Natural killer cell treated with Interleukin-12 subunit alpha and Interleukin-12 subunit beta and Interleukin-15 and Interleukin-18, amount 100 ng/mL, for 72 hours (primary cell): ENCODE measurements around the gene MYBPH. TPM values are rescaled to one million over a fixed set of nuclear protein-coding genes. Genes with fewer than 3 reads are reported as not detected.
A peak's percentile ranks its signal among the peaks of the same experiment; 100 is the strongest.

Source experiments
- ATAC-seq, 2 donors: fragments of 150-1000 bp; cut with Tn5 transposase in 1 of 2; sonication (Bioruptor Pico), chemical (Tn5 transposase) in 1 of 2; 2 replicates each; pipeline ENCODE4 v1.10.0; 2021
- DNase-seq: peaks from one replicate; pipeline ENCODE4 v3.0.0; 2022; ENCODE audit warnings: low spot score
- H3K27ac Mint-ChIP-seq, 2 donors: 1 replicate in 1 of 2; 2 replicates in 1 of 2; pipeline ENCODE4 v1.8.0; 2022; ENCODE audit warnings: mixed read lengths in 2 of 2, mild to moderate bottlenecking in 1 of 2, moderate library complexity in 1 of 2
- H3K27me3 Mint-ChIP-seq, 2 donors: 1 replicate in 1 of 2; 2 replicates in 1 of 2; pipeline ENCODE4 v1.8.0; 2022; ENCODE audit warnings: mixed read lengths in 2 of 2
- H3K36me3 Mint-ChIP-seq: one replicate; pipeline ENCODE4 v1.8.0; 2022; ENCODE audit warnings: mixed read lengths
- H3K4me1 Mint-ChIP-seq, 2 donors: 1 replicate in 1 of 2; 2 replicates in 1 of 2; pipeline ENCODE4 v1.8.0; 2022; ENCODE audit warnings: low read depth in 2 of 2, mixed read lengths in 2 of 2, mild to moderate bottlenecking in 1 of 2
- H3K4me3 Mint-ChIP-seq: one replicate; pipeline ENCODE4 v1.8.0; 2022; ENCODE audit warnings: mixed read lengths
- H3K9me3 Mint-ChIP-seq: 2 replicates; pipeline ENCODE4 v1.8.0; 2022; ENCODE audit warnings: mixed read lengths
- total RNA-seq, 2 donors: library from RNA; stranded (reverse); gene quantifications; one replicate each; pipeline ENCODE4 v1.2.3, GENCODE V29; 2022

MYBPH gene, protein sequence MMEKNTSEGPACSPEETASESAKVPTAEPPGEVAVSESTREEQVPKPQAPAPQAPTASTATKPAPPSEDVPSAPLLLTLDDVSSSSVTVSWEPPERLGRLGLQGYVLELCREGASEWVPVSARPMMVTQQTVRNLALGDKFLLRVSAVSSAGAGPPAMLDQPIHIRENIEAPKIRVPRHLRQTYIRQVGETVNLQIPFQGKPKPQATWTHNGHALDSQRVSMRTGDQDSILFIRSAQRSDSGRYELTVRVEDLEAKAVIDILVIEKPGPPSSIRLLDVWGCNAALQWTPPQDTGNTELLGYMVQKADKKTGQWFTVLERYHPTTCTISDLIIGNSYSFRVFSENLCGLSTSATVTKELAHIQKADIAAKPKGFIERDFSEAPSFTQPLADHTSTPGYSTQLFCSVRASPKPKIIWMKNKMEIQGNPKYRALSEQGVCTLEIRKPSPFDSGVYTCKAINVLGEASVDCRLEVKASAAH
- not detected for total RNA-seq

DNA sequence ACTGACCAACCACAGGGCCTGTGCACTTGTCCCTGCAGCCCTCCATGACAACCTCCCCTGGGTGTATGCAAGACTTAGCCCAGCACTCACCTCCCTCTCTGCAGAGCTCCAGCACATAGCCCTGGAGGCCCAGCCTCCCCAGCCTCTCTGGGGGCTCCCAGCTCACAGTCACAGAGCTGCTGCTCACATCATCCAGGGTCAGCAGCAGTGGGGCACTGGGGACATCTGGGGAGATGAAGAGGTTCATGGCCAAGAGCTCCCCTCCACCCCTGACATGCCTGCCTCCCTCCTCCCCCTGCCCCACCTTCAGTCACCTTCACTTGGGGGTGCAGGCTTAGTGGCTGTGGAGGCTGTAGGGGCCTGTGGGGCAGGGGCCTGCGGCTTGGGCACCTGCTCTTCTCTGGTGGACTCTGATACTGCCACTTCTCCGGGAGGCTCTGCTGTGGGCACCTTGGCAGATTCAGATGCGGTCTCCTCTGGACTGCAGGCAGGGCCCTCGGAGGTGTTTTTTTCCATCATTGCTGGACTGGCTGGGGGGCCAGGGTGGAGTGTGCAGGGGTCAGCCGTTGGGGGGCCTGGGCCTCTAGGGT, at the start of gene MYBPH:
MYBPH (minus strand) TSS at position 590 of the 590 bp plus-strand sequence; CDS start at position 519, 71 bp downstream.
- Mint-ChIP-seq H3K27me3 (no peaks in the 10 kb centered on the region), H3K36me3 (no peaks in the 10 kb centered on the region), H3K4me3 (no peak within 1 kb of the TSS), H3K4me1 (no peaks in the 10 kb centered on the region), H3K9me3 (no peaks in the 10 kb centered on the region), H3K27ac (no peak within 1 kb of the TSS)
- no peak for DNase-seq
- no peak for ATAC-seq

DNA sequence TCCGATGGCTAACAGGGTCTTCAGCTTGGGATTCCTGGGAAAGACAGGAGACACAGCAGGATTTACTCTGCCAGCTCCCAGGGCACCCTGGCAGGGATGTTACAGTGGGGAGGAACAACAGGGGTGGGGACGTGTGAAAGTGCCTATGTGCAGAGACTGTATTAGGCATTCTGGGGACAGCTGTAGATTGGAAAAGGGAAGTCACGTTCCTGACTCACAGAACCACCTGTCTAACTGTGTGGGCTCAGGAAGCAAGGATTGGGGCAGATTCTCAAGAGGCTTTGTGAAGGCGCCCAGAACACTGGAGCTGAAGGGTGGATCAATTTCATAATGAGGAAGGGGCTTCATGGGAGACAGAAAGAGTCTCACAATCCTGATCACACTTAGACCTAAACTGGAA, 49.4 kb upstream of the MYBPH start:
- Mint-ChIP-seq H3K36me3 (no peaks in the 10 kb centered on the region), H3K27ac (no peak overlapping the region), H3K4me1 (no peaks in the 10 kb centered on the region), H3K9me3 (no peaks in the 10 kb centered on the region), H3K27me3 (peaks cover 5 to 13% of the 10 kb centered on the region in 2 donors), H3K4me3 (no peak overlapping the region)
- no peak for ATAC-seq
- no peak for DNase-seq

DNA sequence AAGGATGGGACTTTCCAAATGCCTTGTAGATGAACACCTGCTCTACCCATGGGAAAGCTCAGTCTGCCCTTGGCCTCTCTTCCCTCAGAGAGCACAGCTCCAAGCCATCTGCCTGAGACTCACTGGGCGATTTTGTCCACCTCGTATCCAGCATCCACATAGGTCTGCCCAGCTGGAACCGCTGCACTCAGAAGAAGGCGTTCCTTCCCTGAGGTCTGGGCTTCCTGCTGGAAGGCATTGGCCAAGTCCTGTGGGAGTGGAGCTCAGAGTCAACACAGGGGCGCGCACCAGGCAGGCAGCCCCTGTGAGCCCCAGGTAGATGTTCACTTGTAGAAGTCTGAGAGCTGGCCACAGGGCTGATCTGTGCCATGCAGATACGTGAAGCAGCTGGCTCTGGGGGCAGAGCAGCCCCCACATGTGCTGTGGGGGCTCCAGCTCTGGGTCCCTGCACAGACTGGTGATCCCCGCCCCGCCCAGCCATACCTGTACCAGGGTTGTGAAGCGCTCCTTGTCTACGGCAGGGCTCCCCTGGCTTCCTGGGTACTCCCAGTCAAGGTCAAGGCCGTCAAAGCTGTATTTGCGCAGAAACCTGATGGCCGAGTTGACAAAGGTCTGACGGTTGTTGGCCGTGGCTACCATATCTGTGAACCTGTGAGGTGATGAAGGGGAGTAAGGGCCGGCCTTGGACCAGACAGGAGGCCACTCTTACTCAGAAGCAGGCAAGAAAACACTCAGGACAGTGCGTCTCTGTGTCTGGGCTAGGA, 47.6 kb upstream of the MYBPH start:
- Mint-ChIP-seq H3K27ac (no peak overlapping the region), H3K36me3 (no peaks in the 10 kb centered on the region), H3K9me3 (no peaks in the 10 kb centered on the region), H3K4me3 (no peak overlapping the region), H3K4me1 (no peaks in the 10 kb centered on the region), H3K27me3 (peaks cover 5 to 17% of the 10 kb centered on the region in 2 donors)
- ATAC-seq (no peak), DNase-seq (no peak)

DNA sequence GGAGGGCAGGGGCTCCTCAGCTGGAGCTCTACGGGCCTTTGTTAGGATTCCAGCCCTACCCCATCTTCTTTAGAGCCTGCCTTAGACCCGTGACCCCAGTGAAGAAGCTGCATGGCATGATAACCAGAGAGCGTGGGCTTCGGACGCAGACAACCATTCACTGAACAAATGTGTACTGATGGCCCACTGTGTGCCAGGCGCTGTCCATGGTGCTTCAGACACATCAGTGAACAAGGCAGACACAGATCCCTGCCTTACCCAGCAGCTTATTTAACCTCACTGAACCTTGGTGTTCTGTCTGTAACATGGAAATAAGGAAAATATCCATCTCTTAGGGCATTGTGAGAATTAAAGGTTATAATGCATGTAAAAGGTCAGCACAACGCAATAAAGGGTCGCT, 44.3 kb upstream of the MYBPH start:
- H3K27me3 Mint-ChIP-seq = peaks cover 9 to 20% of the 10 kb centered on the region in 2 donors
- H3K4me1 Mint-ChIP-seq = peaks cover 0 to 5% of the 10 kb centered on the region in 2 donors
- ATAC-seq (no peak), DNase-seq (no peak)
- no peak overlapping the region for H3K4me3 Mint-ChIP-seq
- H3K9me3 Mint-ChIP-seq = no peaks in the 10 kb centered on the region
- H3K27ac Mint-ChIP-seq = no peak overlapping the region
- no peaks in the 10 kb centered on the region for H3K36me3 Mint-ChIP-seq

DNA sequence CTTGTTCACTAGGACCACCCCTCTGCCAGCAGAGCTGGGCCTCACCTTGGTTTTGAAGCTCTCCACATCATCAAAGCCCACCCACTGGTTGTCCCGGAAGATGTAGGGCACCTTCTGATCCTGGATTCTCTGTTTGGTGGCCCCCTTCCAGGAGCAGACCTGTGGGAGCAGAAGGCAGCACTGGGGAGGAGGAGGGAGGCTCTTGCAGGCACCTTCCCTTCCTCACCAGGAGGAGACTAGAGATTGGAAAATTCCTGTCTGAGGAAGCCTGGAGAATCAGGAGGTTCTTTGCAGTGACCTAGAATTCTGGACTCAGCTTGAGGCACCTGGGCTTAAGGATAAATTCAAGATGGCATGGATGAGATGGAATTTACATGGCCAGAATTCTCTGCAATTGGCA, 43.5 kb upstream of the MYBPH start:
- Mint-ChIP-seq H3K36me3 (no peaks in the 10 kb centered on the region), H3K27me3 (peaks cover 9 to 22% of the 10 kb centered on the region in 2 donors), H3K27ac (no peak overlapping the region), H3K4me3 (no peak overlapping the region), H3K4me1 (peaks cover 0 to 5% of the 10 kb centered on the region in 2 donors), H3K9me3 (no peaks in the 10 kb centered on the region)
- ATAC-seq = no peak
- DNase-seq = no peak

DNA sequence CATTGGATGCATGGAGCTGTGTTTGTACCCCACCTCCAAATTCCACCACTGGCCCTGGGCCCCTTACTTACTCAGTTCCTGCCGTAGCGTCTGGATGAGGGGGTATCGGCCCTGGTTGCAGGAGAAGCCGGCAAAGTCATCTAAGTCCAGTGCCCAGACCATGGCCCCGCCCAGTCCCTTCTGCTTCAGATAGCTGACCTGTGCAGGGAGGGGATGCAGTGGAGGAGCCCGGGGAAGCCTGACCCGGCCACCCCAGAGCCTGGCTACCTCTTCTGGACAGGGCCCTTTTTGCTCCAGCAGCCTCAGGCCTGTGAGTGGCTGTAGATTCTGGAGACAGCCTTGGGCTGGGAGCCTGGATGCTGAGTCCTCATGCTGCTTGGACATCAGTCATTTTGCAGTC, 42.0 kb upstream of the MYBPH start:
- no peaks in the 10 kb centered on the region for H3K9me3 Mint-ChIP-seq

DNA sequence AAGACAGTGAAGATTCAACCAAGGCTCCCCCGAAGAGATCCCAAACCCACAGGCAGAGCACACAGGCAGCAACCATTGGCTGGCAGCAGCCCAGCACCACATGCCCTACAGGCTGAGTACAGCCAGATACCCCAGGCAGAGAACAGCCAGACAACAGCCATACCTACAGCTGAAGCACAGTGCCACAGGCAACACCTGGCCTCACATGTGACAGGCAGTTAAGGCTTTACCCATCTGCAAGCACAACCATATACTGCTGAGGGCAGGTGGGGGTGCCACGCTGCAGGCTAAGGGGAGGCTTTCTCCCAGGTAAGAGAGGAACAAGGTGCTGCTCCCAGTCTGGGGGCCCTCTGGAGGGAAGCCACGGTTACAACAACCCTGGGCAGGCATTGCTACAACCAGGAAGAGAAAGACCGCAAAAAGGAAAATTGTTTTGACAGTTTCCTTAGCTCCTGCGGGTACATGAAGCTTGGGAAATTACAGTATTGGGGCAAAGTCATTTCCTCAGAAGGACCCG, 41.6 kb upstream of the MYBPH start:
- DNase-seq (no peak), ATAC-seq (no peak)
- H3K4me3 Mint-ChIP-seq = no peak overlapping the region
- no peak overlapping the region for H3K27ac Mint-ChIP-seq
- no peaks in the 10 kb centered on the region for H3K36me3 Mint-ChIP-seq
- H3K4me1 Mint-ChIP-seq = peaks cover 0 to 5% of the 10 kb centered on the region in 2 donors
- H3K9me3 Mint-ChIP-seq = no peaks in the 10 kb centered on the region
- H3K27me3 Mint-ChIP-seq = peaks cover 14 to 22% of the 10 kb centered on the region in 2 donors

More for the DNA sequence above, 42.0 kb upstream of the MYBPH start:
- DNase-seq = no peak
- H3K27ac Mint-ChIP-seq = no peak overlapping the region
- no peak for ATAC-seq
- H3K4me3 Mint-ChIP-seq = no peak overlapping the region
- peaks cover 0 to 5% of the 10 kb centered on the region in 2 donors for H3K4me1 Mint-ChIP-seq
- H3K36me3 Mint-ChIP-seq = no peaks in the 10 kb centered on the region
- peaks cover 14 to 22% of the 10 kb centered on the region in 2 donors for H3K27me3 Mint-ChIP-seq

DNA sequence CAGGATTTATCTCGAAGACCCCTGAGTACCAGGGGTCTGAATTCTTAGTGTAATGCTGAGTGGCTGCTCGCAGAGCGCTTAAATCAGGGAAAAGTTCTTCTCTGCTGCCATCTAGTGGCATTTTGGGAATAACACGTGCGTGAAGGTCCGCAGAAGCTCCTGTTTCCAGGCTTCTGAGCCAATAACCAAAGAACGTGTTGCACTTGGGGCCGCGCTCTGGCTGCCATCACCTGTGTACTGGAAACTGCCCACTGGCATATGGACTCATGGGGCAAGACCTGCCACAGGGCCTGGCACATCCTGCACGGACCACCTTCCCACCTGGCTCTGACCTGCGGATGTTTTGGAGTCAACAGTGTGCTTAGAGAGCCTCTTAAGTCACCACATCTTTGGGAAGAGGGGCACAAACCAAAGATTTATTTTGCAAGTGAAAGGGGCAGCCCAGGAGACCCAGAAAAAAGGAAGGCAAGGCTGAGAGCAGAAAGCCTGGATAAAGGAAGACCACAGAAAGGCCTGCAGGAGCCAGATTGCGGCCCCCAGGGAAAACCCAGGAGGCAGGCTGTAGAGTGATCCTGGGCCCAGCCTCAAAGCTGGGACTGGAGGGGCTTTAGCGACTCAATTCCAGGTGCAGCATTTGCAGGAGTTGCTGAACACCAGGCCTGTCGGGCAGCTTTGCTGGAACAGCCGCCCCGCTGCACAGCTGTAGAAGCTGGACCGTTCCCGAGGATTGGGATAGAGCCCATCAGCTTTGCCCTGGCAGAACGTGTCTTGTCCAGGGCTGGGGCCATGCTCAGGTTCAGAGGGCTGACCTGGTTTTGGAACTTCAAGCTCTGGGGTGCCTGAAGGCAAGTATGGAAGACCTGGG, 40.9 kb upstream of the MYBPH start:
- H3K4me3 Mint-ChIP-seq = no peak overlapping the region
- H3K27me3 Mint-ChIP-seq = peaks cover 14 to 22% of the 10 kb centered on the region in 2 donors
- no peaks in the 10 kb centered on the region for H3K9me3 Mint-ChIP-seq
- H3K4me1 Mint-ChIP-seq = peaks cover 0 to 5% of the 10 kb centered on the region in 2 donors
- no peaks in the 10 kb centered on the region for H3K36me3 Mint-ChIP-seq
- H3K27ac Mint-ChIP-seq = no peak overlapping the region
- ATAC-seq = peak in 1 of 2 donors; percentile 44
- peak; percentile 77 for DNase-seq

DNA sequence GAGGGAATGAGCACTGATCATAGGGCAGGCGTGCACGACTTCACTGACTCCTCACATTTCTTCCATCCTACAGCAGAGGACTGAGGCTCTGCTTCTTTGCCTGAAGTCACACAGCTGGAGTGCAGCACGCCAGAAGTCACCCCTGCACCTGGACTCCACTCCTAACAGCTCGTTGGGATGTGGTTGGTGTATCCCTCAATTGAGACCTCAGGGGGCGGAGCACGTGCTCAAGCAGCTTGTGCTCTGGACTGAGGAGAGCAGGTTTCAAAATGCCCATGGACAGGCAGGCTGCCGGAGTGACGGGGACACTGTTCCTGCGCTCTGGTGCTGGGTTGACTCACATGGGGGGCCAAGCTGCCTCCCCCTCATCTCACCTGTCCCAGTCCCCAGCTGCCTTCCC, 39.9 kb upstream of the MYBPH start:
- H3K27me3 Mint-ChIP-seq = peaks cover 14 to 22% of the 10 kb centered on the region in 2 donors
- ATAC-seq = no peak
- no peaks in the 10 kb centered on the region for H3K9me3 Mint-ChIP-seq
- peaks cover 0 to 5% of the 10 kb centered on the region in 2 donors for H3K4me1 Mint-ChIP-seq
- H3K36me3 Mint-ChIP-seq = no peaks in the 10 kb centered on the region
- DNase-seq = no peak
- no peak overlapping the region for H3K4me3 Mint-ChIP-seq
- H3K27ac Mint-ChIP-seq = no peak overlapping the region

DNA sequence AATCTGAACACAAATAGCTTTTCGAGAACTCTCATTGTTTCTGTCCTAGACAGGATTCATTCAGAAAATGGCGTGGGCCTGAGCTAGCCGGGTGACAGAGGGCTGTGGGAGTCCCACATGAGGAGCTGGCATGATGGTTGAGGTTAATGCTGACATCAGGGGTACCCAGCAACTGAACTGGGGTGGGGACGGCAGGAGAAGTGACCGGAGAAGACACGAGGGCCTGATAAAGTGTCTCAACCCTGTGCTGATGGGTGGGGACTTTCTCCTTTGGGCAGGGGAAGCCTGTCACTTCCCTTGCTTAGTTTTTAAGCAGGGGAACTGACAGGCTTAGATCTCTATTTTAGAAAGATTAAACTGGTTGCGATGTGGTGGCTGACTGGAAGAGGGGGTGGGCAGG, 39.2 kb upstream of the MYBPH start:
- DNase-seq (no peak), ATAC-seq (no peak)
- H3K27me3 Mint-ChIP-seq = peaks cover 16 to 22% of the 10 kb centered on the region in 2 donors
- H3K4me1 Mint-ChIP-seq = peaks cover 0 to 5% of the 10 kb centered on the region in 2 donors
- no peak overlapping the region for H3K4me3 Mint-ChIP-seq
- H3K36me3 Mint-ChIP-seq = no peaks in the 10 kb centered on the region
- H3K9me3 Mint-ChIP-seq = no peaks in the 10 kb centered on the region
- H3K27ac Mint-ChIP-seq = no peak overlapping the region

DNA sequence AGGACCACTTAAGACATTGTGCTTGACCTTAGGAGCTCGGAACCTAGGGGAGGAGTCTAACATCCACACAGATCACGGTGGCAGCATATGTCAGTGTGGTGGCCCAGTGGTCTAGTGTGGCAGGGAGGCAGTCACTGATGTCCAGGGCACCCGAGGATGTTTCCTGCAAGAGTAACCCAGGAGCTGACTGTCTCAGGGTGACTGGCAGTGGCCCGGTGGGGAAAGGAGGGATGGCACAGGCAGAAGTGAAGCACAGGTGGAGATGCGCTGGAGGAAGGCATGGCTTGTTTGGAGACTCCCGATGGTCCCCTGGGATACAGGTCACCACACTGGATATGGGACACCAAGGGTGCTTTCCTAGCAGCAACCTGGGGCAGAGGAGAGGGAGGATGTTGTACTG, 37.5 kb upstream of the MYBPH start:
- H3K27me3 Mint-ChIP-seq = peaks cover 20 to 22% of the 10 kb centered on the region in 2 donors
- H3K36me3 Mint-ChIP-seq = no peaks in the 10 kb centered on the region
- DNase-seq (no peak), ATAC-seq (peak in 1 of 2 donors; percentile 38)
- peaks cover 0 to 5% of the 10 kb centered on the region in 2 donors for H3K4me1 Mint-ChIP-seq
- no peaks in the 10 kb centered on the region for H3K9me3 Mint-ChIP-seq
- H3K27ac Mint-ChIP-seq = no peak overlapping the region
- no peak overlapping the region for H3K4me3 Mint-ChIP-seq

DNA sequence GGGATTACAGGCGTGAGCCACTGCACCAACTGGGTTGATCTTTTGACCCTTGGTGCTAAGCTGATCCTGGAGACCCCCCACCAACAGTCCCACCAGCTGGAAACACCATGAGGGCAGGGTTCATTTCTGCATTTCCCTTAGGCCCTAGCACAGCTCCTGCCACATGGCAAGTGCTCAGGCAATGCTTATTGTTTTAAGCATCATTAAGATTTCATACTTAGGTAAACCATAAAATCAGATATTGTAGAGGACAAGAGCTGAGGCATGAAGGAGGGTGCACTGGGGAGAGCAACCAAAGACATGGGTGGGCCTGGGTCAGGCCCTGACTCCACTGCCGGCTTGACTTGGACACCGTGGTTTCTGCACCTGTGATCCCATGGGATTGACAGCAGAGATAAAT, 36.2 kb upstream of the MYBPH start:
- DNase-seq = no peak
- Mint-ChIP-seq H3K9me3 (no peaks in the 10 kb centered on the region), H3K36me3 (no peaks in the 10 kb centered on the region), H3K27me3 (peaks cover 20 to 27% of the 10 kb centered on the region in 2 donors), H3K4me1 (peaks cover 0 to 5% of the 10 kb centered on the region in 2 donors), H3K4me3 (no peak overlapping the region), H3K27ac (no peak overlapping the region)
- no peak for ATAC-seq

DNA sequence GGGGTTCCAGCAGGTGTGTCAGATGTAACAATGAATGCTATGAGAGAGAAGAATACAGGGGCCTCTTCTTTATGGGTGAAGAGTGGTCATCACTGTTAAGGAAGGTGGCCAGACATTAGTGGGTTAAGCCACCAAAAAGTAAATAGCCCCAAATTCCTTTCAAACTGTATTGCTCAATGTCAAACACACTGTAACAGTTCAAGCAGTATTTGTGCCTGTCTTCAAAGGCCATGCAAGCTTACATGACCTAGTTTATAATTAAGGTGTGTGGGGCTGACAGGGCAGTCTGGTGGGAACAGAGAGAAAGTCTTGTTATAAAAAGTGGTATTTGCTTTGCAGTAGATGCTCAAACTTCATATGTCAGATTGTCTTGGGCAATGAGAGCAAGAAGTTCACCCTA, 35.4 kb upstream of the MYBPH start:
- no peak overlapping the region for H3K27ac Mint-ChIP-seq
- H3K4me1 Mint-ChIP-seq = no peaks in the 10 kb centered on the region
- no peak overlapping the region for H3K4me3 Mint-ChIP-seq
- DNase-seq (no peak), ATAC-seq (no peak)
- peaks cover 14 to 20% of the 10 kb centered on the region in 2 donors for H3K27me3 Mint-ChIP-seq
- H3K36me3 Mint-ChIP-seq = no peaks in the 10 kb centered on the region
- no peaks in the 10 kb centered on the region for H3K9me3 Mint-ChIP-seq
